Parathyroid adenoma (tissue), 2 donors: ENCODE results near the gene AMN.

ENCODE experiments used
- H2AFZ ChIP-seq: fragments of 300-600 bp; sonication (generic); one replicate; pipeline ENCODE4 v1.7.0; 2017; ENCODE audit warnings: antibody characterized with exemption, mild to moderate bottlenecking
- H3K27ac ChIP-seq: fragments of 300-600 bp; sonication (generic); one replicate; pipeline ENCODE4 v1.7.0; 2017
- H3K27me3 ChIP-seq: fragments of 300-600 bp; sonication (generic); one replicate; pipeline ENCODE4 v1.7.0; 2017; ENCODE audit warnings: low read length; ENCODE audit not compliant: control insufficient read depth, insufficient read depth
- H3K36me3 ChIP-seq: fragments of 300-600 bp; sonication (generic); one replicate; pipeline ENCODE4 v1.7.0; 2017; ENCODE audit warnings: low read length; ENCODE audit not compliant: control insufficient read depth, insufficient read depth
- H3K4me1 ChIP-seq: fragments of 300-600 bp; sonication (generic); one replicate; pipeline ENCODE4 v1.7.0; 2017; ENCODE audit warnings: control low read depth
- H3K4me2 ChIP-seq: fragments of 300-600 bp; sonication (generic); one replicate; pipeline ENCODE4 v1.7.0; 2017; ENCODE audit warnings: low read length
- H3K4me3 ChIP-seq: fragments of 300-600 bp; sonication (generic); one replicate; pipeline ENCODE4 v1.7.0; 2017; ENCODE audit warnings: low read depth, low read length
- H3K79me2 ChIP-seq: fragments of 300-600 bp; sonication (generic); one replicate; pipeline ENCODE4 v1.7.0; 2017; ENCODE audit warnings: control low read depth
- H3K9ac ChIP-seq: fragments of 300-600 bp; sonication (generic); one replicate; pipeline ENCODE4 v1.7.0; 2017; ENCODE audit warnings: mild to moderate bottlenecking
- H3K9me3 ChIP-seq: fragments of 300-600 bp; sonication (generic); one replicate; pipeline ENCODE4 v1.7.0; 2017; ENCODE audit warnings: low read length; ENCODE audit not compliant: control insufficient read depth
- TF ChIP-seq, protein P1 (sequence below): fragments of 300-600 bp; sonication (generic); IDR thresholded peaks from one replicate; pipeline ENCODE4 v1.7.0; 2017; ENCODE audit warnings: antibody characterized with exemption, mild to moderate bottlenecking
- donor health status: primary hyperparathyroidism.

Gene AMN

GRCh38 chr14:102901633-102902032 lies 20.8 kb upstream of the AMN start:
- Histone ChIP-seq H3K4me3 (no peak overlapping the region), H3K79me2 (no peaks in the 10 kb centered on the region), H3K4me1 (no peaks in the 10 kb centered on the region), H3K27me3 (no peaks in the 10 kb centered on the region), H3K4me2 (no peak overlapping the region), H3K36me3 (no peaks in the 10 kb centered on the region), H3K27ac (no peak overlapping the region), H2AFZ (no peak overlapping the region), H3K9me3 (no peaks in the 10 kb centered on the region), H3K9ac (no peak overlapping the region)
- TF ChIP-seq, protein P1, sequence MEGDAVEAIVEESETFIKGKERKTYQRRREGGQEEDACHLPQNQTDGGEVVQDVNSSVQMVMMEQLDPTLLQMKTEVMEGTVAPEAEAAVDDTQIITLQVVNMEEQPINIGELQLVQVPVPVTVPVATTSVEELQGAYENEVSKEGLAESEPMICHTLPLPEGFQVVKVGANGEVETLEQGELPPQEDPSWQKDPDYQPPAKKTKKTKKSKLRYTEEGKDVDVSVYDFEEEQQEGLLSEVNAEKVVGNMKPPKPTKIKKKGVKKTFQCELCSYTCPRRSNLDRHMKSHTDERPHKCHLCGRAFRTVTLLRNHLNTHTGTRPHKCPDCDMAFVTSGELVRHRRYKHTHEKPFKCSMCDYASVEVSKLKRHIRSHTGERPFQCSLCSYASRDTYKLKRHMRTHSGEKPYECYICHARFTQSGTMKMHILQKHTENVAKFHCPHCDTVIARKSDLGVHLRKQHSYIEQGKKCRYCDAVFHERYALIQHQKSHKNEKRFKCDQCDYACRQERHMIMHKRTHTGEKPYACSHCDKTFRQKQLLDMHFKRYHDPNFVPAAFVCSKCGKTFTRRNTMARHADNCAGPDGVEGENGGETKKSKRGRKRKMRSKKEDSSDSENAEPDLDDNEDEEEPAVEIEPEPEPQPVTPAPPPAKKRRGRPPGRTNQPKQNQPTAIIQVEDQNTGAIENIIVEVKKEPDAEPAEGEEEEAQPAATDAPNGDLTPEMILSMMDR = no peak

- H3K4me3 ChIP-seq = no peak overlapping the region
- no peaks in the 10 kb centered on the region for H3K9me3 ChIP-seq
- H3K4me2 ChIP-seq = no peak overlapping the region
- H3K27ac ChIP-seq = no peak overlapping the region
- H3K36me3 ChIP-seq = no peaks in the 10 kb centered on the region
- no peak overlapping the region for H2AFZ ChIP-seq
- H3K9ac ChIP-seq = no peak overlapping the region
- no peaks in the 10 kb centered on the region for H3K4me1 ChIP-seq
- H3K27me3 ChIP-seq = no peaks in the 10 kb centered on the region
- no peaks in the 10 kb centered on the region for H3K79me2 ChIP-seq
- TF ChIP-seq, protein P1 = no peak
Observed at GRCh38 chr14:102902086-102902485, 20.4 kb upstream of the AMN start.

GRCh38 chr14:102902523-102903247 lies 19.8 kb upstream of the AMN start:
- H3K36me3 ChIP-seq = no peaks in the 10 kb centered on the region
- H3K4me2 ChIP-seq = no peak overlapping the region
- H3K27me3 ChIP-seq = no peaks in the 10 kb centered on the region
- no peak overlapping the region for H3K4me3 ChIP-seq
- H3K9ac ChIP-seq = no peak overlapping the region
- no peaks in the 10 kb centered on the region for H3K4me1 ChIP-seq
- H2AFZ ChIP-seq = no peak overlapping the region
- H3K27ac ChIP-seq = no peak overlapping the region
- TF ChIP-seq, protein P1 = no peak
- no peaks in the 10 kb centered on the region for H3K79me2 ChIP-seq
- no peaks in the 10 kb centered on the region for H3K9me3 ChIP-seq

GRCh38 chr14:102903248-102903888 lies 19.1 kb upstream of the AMN start:
- H3K9ac ChIP-seq = no peak overlapping the region
- H3K27me3 ChIP-seq = no peaks in the 10 kb centered on the region
- H3K4me1 ChIP-seq = no peaks in the 10 kb centered on the region
- H2AFZ ChIP-seq = no peak overlapping the region
- no peak overlapping the region for H3K4me2 ChIP-seq
- TF ChIP-seq, protein P1 = no peak
- no peak overlapping the region for H3K27ac ChIP-seq
- no peaks in the 10 kb centered on the region for H3K9me3 ChIP-seq
- no peaks in the 10 kb centered on the region for H3K79me2 ChIP-seq
- no peak overlapping the region for H3K4me3 ChIP-seq
- H3K36me3 ChIP-seq = no peaks in the 10 kb centered on the region
